Fibroblast of the aortic adventitia (primary cell): ENCODE data around the gene S100A9. TPM values are rescaled to one million over a fixed set of nuclear protein-coding genes. Genes with fewer than 3 reads are reported as not detected.

ENCODE experiments used
- DNase-seq: peaks from one replicate; pipeline ENCODE4 v3.0.0-alpha.2; 2010; ENCODE audit warnings: low read depth
- H3K4me3 ChIP-seq: 2 replicates; pipeline ENCODE4 v1.5.1; 2011; ENCODE audit warnings: low read depth, mild to moderate bottlenecking, control low read depth, low read length, moderate library complexity
- total RNA-seq: library from RNA; depleted of rRNA; stranded (reverse); fragments of >200 nt; gene quantifications from 2 replicates; pipeline ENCODE4 v1.2.3, GENCODE V29; 2012; ENCODE audit warnings: low replicate concordance
- TF ChIP-seq, protein P1 (sequence below): IDR thresholded peaks from 2 replicates; pipeline ENCODE4 v1.5.1; 2011; ENCODE audit warnings: mild to moderate bottlenecking, low read length, control low read depth, inconsistent platforms; ENCODE audit not compliant: insufficient read depth

The S100A9 gene
- total RNA-seq, 1 donor, result not detected

DNA sequence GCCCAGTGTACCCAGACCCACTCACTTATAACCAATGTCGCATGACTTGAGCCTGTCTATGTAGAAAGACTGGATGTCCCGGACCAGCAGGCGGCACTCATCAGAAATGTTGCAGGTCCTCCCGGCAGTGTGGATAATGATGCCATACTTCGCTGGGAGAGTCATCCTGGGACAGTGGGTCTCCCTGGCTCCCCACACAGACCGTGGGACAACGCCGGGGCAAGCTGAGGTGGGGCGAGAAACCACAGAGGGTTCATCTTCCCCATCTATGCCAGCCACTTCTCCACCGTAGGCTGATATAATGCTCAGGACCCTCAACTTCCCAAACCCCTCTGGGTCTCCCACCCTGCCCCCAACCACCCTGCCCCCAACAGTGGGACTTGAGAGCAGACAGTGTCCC is 17.3 kb upstream of the S100A9 start:
- no peak overlapping the region for H3K4me3 ChIP-seq
- TF ChIP-seq, protein P1, sequence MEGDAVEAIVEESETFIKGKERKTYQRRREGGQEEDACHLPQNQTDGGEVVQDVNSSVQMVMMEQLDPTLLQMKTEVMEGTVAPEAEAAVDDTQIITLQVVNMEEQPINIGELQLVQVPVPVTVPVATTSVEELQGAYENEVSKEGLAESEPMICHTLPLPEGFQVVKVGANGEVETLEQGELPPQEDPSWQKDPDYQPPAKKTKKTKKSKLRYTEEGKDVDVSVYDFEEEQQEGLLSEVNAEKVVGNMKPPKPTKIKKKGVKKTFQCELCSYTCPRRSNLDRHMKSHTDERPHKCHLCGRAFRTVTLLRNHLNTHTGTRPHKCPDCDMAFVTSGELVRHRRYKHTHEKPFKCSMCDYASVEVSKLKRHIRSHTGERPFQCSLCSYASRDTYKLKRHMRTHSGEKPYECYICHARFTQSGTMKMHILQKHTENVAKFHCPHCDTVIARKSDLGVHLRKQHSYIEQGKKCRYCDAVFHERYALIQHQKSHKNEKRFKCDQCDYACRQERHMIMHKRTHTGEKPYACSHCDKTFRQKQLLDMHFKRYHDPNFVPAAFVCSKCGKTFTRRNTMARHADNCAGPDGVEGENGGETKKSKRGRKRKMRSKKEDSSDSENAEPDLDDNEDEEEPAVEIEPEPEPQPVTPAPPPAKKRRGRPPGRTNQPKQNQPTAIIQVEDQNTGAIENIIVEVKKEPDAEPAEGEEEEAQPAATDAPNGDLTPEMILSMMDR, result no peak
- no peak for DNase-seq

GRCh38 chr1:153341431-153341934 is 16.2 kb upstream of the S100A9 start:
- DNase-seq, result no peak
- no peak overlapping the region for H3K4me3 ChIP-seq
- TF ChIP-seq, protein P1, result no peak

DNA sequence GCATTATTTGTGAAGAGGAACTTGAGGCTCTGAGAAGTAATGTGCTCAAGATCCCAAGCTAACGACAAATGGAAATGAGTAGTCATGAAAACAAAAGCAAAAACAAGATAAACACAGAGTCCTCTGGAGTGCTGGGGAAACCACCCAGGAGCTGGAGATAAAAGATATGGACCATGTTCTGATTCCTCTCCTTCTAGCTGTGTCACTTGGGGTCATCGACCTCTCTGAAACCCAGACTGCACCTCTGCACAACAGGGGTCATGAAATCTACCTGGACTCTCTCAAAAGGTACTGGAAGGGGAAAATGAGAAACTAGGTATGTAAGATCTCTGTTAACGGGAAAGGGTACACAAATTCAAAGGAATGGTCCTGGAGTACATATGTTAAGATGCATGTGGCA is 15.5 kb upstream of the S100A9 start:
- no peak overlapping the region for H3K4me3 ChIP-seq
- DNase-seq, result no peak
- TF ChIP-seq, protein P1, result no peak

- TF ChIP-seq, protein P1, result no peak
- H3K4me3 ChIP-seq, result no peak overlapping the region
- DNase-seq, result no peak
Observed at GRCh38 chr1:153343040-153343681, 14.5 kb upstream of the S100A9 start.

GRCh38 chr1:153343811-153344717 is 13.6 kb upstream of the S100A9 start:
- DNase-seq, result no peak

DNA sequence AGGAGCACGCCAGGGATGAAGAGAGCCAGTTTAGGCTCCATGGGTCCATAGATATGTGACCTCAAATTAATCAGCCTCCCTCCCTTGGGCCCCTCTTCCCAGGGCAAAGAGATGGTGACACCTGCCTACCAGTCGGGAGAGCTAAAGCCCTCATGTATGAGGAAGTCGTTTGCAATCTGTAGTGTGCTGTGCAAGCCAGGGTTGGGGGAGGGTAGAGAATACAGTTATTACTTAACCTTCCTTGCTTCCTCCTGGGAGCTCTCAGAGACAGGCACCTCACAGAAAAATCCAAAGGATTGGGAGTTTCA is 13.0 kb upstream of the S100A9 start:
- no peak overlapping the region for H3K4me3 ChIP-seq
- TF ChIP-seq, protein P1, result no peak
- DNase-seq, result no peak

More at GRCh38 chr1:153343811-153344717, 13.6 kb upstream of the S100A9 start:
- H3K4me3 ChIP-seq, result no peak overlapping the region
- TF ChIP-seq, protein P1, result no peak
